CD4-positive, alpha-beta T cell treated with Interferon alpha-2 for 1 hour (primary cell): ENCODE results near the gene LILRA6.
"Not testable (repeated sequence)": the region's sequence is repeated elsewhere in the genome, so short reads cannot be mapped to it uniquely, and the experiment has no call there.

Experiments used
- DNase-seq, 2 donors: peaks; one replicate each; pipeline ENCODE4 v3.0.0-alpha.2; 2020 to 2022

The LILRA6 gene

DNA sequence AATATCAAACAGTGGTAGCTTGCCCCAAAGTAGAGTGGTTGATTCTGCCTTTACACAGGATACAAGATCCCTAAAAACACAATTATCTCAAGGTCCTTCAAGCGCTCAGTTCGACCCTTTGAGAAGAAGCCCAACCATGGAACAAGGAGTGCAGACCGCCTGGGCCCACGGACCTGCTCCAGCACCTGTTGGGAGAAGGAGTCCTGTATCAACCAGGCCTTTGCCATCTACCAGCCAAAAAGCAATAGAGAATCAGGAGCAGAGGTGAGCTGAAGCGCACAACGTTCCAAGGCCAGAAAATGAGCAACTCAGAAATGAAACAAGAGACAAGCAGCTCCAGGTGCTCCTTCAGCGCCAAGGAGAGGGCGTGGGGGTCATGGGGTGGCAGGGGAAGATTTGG is 13.4 kb downstream of the LILRA6 start:
- no peak for DNase-seq

DNA sequence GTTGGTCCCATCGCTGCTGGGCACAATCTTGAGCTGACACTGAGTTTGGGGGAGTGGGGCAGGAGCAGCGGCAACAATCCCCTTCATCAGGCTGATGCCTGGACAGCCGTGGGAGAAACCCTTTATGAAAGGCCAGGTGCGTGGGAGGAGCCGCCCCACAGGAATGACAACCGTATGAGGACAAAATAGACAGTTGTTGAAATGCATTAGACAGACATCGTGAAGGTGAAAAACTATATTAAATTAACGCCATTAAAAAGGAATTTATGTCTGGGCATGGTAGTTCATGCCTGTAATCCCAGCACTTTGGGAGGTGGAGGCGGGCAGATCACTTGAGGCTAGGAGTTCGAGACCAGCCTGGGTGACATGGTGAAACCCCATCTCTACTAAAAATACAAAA is 18.0 kb downstream of the LILRA6 start:
- not testable (repeated sequence) for DNase-seq

DNA sequence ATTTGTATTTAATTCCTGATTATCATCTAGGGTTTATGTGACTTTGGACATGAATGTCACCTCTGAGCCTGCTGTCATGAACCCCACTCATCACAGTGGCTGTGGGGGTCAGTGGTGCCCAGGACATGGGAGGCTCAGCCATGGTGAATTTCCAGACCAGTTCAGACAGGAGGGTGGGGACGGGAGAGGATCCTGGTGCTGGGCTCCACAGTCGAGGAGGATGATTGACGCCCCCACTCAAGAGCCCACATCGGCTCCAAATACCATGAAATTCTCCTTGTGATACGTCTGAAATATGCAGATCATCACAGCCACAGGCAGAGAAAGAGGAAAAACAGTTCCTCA is 18.7 kb downstream of the LILRA6 start:
- not testable (repeated sequence) for DNase-seq

DNA sequence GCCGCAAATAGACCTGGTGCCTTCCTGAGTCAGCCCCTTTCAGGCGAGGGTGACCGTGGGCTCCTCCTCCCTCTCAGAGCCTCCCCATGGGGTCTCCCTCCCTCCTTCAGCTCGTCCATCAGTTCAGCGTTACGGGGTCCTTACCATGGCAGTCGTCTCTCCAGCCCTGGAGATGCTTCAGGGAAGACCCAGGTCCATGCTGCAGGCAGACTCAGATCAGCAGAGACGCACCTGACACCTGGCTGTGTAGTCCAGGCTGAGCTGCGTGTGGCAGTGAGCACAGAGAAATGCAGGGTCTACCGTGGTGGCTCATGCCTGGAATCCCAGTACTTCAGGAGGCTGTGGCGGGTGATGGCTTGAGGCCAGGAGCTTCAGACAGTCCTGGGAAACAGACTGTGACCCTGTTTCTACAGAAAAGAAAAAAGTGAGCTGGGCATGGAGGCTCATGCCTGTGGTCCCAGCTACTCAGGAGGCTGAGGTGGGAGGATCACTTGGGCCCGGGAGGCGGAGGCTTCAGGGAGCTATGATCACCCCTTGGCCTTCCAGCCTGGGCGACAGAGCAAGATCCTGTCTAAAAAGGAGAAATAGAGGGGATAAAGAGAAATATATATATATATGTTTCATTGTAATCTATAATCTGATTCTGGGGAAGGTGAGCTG is 19.2 kb downstream of the LILRA6 start:
- not testable (repeated sequence) for DNase-seq

DNA sequence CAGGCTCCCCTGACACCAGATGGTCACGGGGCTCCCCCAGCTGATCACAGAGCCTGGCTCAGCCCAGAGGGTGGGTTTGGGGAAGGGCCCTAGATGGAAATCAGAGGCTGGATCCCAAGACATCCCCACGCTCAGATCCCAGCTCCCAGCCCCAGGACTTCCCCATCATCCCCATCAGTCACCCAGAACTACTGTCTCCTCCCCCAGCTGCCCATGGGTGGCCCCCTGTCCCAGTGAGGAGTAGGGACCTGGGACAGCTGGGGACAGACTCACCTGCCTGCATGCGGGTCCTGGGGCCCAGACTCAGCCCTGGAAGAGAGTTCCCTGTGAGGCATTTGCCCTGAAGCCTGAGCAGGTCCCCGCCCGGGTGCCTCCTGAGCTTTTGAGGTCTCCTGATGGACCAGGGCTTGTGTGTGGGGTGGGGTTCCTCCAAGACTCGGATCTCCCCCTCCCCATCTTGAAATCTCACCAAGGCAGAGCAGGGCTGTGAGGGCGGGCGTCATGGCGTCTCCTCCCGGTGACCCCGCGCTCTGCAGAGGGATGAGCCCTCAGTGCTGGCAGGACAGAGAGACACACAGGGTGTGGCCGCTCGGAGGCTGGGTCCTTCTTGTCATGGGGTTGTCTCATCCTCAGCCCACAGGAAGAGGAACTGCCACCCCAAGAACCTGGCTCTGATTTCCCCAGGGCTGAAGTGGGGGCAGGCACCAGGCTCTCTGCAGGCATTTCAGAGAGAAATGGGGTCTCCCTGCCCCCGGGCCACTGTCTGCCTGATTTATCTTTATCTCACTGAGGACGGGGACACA is 19.9 kb downstream of the LILRA6 start, which contains the start of gene LILRB3:
Gene LILRB3, minus strand, starts transcription at position 534 of the 803 bp plus-strand sequence. Its CDS starts 31 bp downstream, at position 503.
- DNase-seq = peak in 1 of 2 donors; percentile 52

DNA sequence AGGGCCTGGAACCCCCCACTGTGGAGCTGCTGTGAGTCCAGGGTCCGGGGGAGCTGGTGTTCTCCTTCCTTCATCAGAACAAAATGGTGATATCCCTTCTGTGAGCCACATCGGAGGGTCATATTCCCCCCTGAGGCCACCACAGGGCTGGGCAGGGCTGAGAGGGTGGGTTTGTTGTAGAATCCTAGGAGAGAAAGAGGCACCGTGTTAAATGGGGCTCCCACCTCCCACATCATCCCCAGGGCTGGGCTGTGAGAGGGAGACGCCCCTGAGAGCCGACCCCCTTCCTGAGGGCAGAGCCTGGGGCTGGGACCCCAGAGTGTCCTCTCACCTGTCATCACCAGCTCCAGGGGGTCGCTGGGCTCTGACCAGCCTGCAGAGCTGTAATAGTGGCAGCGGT is 20.6 kb downstream of the LILRA6 start:
- not testable (repeated sequence) for DNase-seq

DNA sequence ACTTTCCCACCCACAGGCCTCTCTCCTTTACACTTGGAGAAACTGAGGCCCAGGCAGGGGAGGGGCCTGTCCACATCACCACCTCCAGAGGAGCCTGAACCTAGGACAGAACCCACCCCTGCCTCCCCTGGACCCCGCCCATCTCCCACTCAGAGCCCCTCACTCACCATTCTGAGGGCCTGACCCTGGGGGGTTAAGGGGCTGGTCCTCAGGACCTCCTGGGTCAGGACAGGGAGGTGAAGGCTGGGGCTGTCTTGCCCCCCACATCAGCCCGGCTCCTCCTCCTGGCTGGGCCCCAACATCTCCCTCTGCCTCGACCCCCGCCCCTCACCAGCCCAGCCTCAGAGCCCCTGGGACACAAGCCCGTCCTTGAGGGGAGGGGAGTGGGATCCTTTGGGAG is 22.9 kb downstream of the LILRA6 start:
- not testable (repeated sequence) for DNase-seq

DNA sequence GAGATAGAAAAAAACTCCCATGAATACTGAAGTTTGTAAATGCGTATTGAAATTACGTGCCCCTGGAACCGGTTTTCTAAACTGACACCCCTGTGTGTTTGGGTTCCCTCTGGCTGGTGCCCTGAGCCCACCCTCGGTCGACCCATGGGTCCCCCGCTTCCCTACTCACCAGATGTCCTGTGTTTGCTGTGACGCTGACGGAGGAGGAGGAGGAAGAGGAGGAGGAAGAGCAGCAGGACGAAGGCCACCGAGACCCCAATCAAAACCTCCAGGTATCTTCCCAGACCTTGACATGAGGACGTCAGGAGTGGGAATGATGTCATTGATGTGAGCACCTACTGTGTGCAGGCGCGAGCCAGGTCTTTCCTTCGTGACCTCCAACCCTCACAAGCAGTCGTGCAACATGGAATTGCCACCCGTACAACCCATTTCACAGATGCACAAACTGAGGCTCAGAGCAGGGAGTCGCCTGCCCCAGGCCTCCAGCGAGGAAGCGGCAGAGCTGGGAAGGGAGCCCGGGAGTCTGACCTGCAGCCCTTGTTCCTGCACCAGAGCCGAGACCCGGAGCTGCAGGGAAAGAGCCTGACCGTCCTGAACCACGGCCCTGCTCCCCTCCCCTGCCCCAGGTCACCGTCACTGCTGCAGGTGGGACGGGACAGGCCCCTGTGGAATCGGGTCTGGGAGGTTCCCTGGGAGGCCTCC is 23.5 kb downstream of the LILRA6 start:
- DNase-seq = no peak

DNA sequence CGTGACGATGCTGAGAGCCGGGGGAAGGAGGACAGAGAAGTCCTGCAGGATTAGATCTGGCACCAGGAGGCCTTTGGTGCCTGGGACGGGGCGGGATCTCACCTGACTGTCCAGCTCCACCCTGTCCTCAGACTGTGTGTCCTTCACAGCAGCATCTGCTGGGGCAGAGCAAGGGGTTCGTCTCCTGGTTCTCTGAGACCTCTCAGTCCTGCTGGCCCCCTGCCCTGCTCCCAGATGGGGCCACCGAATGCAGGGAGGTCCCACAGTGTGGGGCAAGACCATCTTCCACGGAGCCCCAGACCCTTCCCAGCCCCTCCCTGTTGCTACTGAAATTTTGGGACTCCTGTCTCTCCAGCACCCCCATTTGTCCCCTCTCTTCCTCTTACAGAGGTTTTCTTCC is 24.3 kb downstream of the LILRA6 start:
- no peak for DNase-seq

DNA sequence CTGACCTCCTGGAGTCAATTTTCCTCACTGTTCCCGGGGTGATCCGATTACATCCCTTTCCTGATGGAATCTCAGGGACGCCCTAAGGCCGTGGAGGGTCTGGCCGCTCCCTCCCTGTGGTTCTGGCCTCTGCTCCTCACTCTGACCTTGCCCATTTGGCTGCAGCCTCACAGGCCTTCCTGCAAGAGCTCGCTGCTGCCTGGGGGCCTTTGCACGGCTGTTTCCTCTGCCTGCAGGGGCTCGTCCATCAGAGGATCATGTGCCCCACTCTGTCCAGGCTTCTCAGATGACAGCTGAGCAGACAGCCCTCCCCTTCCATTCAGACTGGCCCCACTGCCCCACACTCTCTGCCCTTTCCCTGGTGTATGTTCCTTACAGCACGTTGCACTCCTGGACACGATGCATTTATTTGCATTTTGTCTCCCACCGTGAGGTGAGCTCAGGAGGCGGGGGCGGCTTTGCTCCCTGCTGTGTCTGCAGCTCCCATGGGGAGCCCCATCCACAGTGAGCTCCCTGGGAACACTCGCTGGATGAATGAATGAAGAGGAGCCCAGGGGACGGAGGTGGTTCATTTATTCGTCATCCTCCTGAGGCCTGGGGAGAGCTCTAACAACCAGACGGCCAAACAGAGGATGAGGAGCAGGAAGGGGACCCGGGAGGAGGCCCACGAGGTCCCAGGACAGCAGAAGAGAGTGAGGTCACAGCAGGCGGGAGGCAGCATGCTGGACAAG is 24.9 kb downstream of the LILRA6 start:
- DNase-seq = not testable (repeated sequence)

DNA sequence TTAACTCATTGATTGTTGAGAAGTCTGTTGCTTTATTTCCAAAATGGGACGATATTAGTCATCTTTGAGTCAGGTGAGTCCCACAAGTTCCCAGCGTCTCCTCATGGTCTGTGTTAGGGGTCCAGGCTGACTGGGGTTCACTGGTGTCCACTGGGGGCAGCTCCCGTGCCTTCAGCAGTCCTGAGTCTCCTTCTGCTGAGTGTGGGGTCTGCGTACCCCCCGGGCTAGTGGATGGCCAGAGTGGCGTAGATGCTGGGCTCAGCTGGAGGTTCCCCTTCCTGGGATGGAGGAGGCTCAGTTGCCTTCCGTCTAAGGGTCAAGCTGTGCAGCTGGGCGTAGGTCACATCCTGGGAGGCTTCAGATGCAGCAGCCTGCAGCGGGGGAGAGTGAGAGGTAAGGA is 25.7 kb downstream of the LILRA6 start:
- DNase-seq = no peak

DNA sequence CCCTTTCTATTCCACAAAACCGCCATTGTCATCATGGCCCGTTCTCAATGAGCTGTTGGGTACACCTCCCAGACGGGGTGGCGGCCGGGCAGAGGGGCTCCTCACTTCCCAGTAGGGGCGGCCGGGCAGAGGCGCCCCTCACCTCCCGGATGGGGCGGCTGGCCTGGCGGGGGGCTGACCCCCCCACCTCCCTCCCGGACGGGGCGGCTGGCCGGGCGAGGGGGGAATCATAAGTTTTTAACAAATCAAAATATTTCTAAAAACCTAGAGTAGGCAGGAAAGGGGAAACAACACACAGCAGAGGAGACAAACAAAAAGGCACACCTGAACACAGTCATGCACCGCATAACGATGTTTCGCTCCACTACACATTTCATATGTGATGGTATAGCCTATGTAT is 27.9 kb downstream of the LILRA6 start:
- not testable (repeated sequence) for DNase-seq

DNA sequence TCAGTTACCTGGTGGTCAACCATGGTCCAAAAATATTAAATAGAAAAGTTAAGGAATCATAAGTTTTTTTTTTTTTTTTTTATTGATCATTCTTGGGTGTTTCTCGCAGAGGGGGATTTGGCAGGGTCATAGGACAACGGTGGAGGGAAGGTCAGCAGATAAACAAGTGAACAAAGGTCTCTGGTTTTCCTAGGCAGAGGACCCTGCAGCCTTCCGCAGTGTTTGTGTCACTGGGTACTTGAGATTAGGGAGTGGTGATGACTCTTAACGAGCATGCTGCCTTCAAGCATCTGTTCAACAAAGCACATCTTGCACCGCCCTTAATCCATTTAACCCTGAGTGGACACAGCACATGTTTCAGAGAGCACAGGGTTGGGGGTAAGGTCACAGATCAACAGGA is 28.4 kb downstream of the LILRA6 start:
- DNase-seq = not testable (repeated sequence)

DNA sequence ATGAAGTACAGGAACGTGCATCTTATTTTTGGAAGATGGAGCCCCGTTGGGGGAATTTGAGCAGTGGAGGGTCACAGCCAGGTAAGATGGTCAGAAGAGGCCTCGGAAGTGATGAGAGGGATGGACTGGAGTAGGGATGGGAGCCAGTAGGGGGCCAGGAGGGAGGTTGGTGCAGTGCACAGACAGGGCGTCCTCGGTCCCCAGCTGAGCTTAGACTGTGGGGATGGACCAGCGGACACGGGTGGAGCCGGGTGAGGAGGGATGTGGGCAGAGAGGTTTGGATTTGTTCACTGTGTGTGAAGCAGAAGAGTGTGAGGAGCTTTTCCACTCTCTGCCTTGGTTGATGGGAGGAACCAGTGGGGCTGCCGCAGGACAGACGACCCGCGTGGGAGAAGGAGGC is 31.4 kb downstream of the LILRA6 start:
- no peak for DNase-seq

DNA sequence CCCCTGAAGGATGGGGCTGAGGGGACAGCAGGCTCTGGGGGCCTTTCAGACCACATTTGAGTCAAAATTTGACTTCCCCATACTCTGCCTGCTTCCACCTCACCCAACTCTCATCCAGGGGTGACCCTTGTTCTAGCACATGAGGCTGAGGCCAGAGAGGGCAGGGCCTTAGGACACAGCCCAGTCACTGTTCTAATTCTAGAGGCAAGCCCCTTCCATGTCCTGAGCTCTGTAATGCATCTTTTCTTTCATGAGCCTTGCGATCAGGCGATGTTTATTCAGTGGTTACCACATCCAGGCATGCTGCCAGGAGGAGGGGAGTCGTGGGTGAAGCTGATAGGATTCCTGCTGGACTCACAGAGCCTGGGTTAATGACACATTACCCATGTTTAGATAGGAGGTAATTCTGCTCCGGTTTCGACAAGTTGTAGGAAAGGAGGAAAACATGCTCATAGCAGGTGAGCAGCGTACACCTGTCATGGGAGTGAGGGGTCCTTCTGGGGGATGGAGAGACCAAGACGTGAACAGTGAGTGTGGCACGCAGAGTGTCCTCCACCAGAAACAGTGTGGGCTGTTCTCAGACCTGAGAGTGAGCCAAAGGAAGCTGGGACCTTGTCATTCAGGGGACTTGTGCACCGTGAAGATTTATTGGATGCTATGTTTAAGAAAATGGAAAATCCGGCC is 32.6 kb downstream of the LILRA6 start:
- DNase-seq = peak in 1 of 2 donors; percentile 61

DNA sequence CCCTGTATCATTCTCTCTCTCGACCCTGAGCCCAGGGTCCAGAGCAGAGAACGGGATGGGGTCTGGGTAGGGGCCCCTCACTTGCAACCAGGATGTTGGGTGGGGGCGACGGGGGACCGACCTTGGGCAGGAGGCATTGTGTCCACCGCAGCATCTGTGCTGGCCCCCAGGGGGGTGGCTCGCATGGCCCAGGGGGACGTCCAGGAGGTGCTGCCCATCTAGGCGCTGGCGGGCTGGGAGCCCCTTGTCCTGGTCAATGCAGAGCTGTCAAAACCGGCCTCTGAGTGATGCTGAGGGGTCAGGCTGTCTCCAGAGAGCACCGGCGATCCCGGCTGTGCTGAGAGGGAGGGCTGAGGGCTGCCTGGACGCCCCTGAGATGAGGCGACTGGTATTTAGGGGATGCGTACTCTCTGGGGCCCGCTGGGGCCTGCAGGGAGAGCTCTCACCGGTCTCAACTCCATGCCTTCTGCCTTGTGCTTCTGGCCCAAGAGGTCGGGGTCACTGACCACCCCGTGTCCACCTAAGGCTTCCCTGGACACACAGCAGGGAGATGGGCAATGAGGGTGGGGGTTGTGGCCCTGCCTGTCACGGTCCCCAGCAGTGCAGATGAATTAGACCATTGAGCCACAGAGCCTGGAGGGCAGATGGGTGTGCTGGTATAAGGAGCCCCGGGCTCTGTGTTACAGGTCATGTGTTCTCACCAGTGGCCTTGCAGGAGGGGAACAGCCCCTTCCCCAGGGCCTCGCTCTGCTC is 33.4 kb downstream of the LILRA6 start:
- DNase-seq = no peak

DNA sequence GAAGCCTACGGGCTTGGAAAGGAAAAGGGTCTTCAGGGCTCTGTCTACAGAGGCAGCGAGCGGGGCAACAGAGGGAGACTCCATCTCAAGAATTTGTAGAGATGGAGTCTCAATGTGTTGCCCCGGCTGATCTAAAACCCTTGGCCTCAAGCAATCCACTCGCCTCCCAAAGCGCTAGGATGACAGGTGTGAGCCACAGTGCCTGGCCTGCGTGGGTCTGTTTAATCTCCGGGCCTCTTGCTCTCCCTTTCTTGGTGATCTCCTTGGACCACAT is 33.9 kb downstream of the LILRA6 start:
- no peak for DNase-seq

DNA sequence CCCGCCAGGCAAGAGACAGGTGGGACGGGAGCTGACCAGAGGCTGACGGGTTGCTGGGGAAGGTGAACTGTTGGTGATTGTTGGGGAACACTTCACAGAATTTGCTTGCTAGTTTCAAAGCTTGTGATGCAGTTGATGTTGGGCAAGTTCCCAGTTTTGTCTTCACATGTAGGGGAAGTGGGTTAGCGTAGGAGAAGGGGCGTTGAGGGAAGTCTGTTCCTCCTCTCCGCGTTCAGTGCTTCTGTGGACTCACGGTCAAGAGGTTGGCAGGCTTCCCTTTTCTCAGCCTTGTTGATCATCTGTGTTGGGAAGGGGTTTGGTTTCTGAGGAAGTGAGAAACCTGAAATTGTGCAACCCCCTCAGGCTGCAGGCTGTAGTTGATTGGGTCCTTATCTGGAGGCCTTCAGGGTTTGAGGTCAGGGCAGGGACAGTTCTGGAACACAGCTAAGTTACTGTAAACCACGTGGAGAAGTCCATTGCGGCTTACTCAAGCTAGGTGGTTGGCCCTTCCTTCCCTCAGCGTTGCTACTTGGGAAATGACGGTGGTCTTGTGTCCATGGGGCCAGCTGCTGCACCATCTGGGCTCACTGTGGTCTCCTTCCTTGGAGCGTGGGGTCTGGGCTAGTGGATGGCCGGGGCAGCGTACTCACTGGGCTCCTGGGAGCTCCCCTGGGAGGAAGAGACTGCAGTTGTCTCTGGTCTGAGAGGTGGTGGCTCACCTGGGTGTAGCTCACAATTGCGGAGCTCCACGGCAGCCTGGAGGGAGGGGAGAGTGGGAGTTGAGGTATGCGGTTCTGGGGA is 34.4 kb downstream of the LILRA6 start:
- peak; percentile 64 to 87 for DNase-seq

DNA sequence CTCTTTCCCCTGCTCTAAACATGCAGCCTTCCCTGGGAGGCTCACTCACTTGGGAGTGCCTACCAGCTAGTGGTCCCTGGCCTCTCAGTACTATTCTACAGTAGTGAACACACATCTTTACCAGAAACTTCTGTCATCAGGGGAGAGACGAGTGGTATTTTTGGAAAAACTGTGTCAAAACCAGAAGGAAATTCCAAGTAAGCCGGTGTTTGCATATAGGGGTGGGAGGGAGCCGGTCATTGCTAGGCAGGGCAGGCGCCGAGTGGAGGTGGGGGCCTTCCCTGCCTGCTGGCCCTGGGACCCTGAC is 35.0 kb downstream of the LILRA6 start:
- no peak for DNase-seq

DNA sequence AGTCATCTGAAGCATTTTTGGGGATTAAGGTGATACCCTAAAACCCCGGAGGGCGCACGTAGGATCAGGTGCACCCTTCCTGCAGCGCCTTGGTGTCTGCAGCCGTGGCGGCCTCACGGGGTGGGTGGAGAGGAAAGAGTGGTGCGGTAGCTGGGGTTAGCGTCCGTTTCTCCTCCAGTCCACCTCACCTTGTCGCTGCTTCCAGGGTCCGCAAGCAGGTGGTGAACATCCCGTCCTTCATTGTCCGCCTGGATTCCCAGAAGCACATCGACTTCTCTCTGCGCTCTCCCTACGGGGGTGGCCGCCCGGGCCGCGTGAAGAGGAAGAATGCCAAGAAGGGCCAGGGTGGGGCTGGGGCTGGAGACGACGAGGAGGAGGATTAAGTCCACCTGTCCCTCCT is 35.4 kb downstream of the LILRA6 start:
- not testable (repeated sequence) for DNase-seq

DNA sequence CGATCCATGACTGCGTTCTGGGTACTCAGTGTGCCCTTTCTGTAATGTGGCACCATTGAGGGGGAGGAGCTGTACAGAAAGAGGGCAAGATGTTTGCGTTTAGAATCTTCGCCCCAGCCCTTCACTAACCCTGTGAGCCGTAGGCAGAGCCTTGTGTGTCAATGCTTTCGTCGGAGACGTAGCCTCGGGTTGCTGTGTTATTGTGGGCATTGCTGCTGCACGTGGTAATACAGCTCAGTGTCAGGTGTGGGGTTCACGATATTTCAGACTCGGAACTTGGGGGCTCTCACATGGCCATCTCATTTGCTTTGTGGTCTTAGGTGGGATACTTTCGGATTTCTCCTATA is 35.8 kb downstream of the LILRA6 start:
- no peak for DNase-seq
